ENCODE data around the gene OPCML. TPM values are rescaled to one million over a fixed set of nuclear protein-coding genes. Genes with fewer than 3 reads are reported as not detected.

OPCML gene
- total RNA-seq, 3 donors from 2014 or later (not counting 1 experiment from before 2014, with no cell fraction given), result not detected

- no peak for TF ChIP-seq CTCF (IDR thresholded peaks at IDR 0.05)
- 78% methylated on average over 9 of the region's 9 CpGs for WGBS (ENCODE audit: insufficient coverage)
- Histone ChIP-seq H3K4me3 (ENCODE audit: low read length) (no peak overlapping the region), H3K36me3 (ENCODE audit: control insufficient read depth, insufficient read depth, low read length) (no peaks in the 10 kb centered on the region), H3K27me3 (ENCODE audit: control insufficient read depth, insufficient read depth, low read length) (no peaks in the 10 kb centered on the region), H3K4me1 (ENCODE audit: control insufficient read depth, insufficient read depth, low read length) (no peaks in the 10 kb centered on the region), H3K27ac (ENCODE audit: low read length) (no peak overlapping the region), H3K9me3 (ENCODE audit: control insufficient read depth, insufficient read depth, low read length) (no peaks in the 10 kb centered on the region)
- Mint-ChIP-seq H3K4me3 (no peak overlapping the region), H3K27me3 (ENCODE audit: low read depth in 2 of 2) (no peaks in the 10 kb centered on the region), H3K9me3 (peaks cover 0 to 5% of the 10 kb centered on the region in 2 donors), H3K27ac (no peak overlapping the region), H3K4me1 (no peaks in the 10 kb centered on the region), H3K36me3 (no peaks in the 10 kb centered on the region)
- intact Hi-C loops (cut with micrococcal nuclease), result no loop called here
- ATAC-seq, result no peak
- no peak for DNase-seq
These were observed 297.4 kb downstream of the OPCML start for GRCh38 chr11:133234883-133235282.

- H3K9me3 ChIP-seq (ENCODE audit: control insufficient read depth, insufficient read depth, low read length), result no peaks in the 10 kb centered on the region
- no CpG with 5 or more reads among the region's 2 CpGs for WGBS (ENCODE audit: insufficient coverage)
- H3K9me3 Mint-ChIP-seq, result peaks cover 0 to 5% of the 10 kb centered on the region in 2 donors
- H3K27me3 ChIP-seq (ENCODE audit: control insufficient read depth, insufficient read depth, low read length), result no peaks in the 10 kb centered on the region
- ATAC-seq (no peak), DNase-seq (no peak)
- H3K27me3 Mint-ChIP-seq (ENCODE audit: low read depth in 2 of 2), result no peaks in the 10 kb centered on the region
- intact Hi-C loops (cut with micrococcal nuclease), result no loop called here
- H3K36me3 Mint-ChIP-seq, result no peaks in the 10 kb centered on the region
- no peaks in the 10 kb centered on the region for H3K4me1 Mint-ChIP-seq
- H3K27ac Mint-ChIP-seq, result no peak overlapping the region
- no peaks in the 10 kb centered on the region for H3K36me3 ChIP-seq (ENCODE audit: control insufficient read depth, insufficient read depth, low read length)
- no peak overlapping the region for H3K4me3 Mint-ChIP-seq
- TF ChIP-seq CTCF (IDR thresholded peaks at IDR 0.05), result no peak
- no peak overlapping the region for H3K4me3 ChIP-seq (ENCODE audit: low read length)
- H3K4me1 ChIP-seq (ENCODE audit: control insufficient read depth, insufficient read depth, low read length), result no peaks in the 10 kb centered on the region
- no peak overlapping the region for H3K27ac ChIP-seq (ENCODE audit: low read length)
These were observed 299.6 kb downstream of the OPCML start for GRCh38 chr11:133232665-133233064.

- H3K4me1 Mint-ChIP-seq, result no peaks in the 10 kb centered on the region
- H3K27ac ChIP-seq (ENCODE audit: low read length), result no peak overlapping the region
- no peak overlapping the region for H3K4me3 Mint-ChIP-seq
- no peak for TF ChIP-seq CTCF (IDR thresholded peaks at IDR 0.05)
- intact Hi-C loops (cut with micrococcal nuclease), result no loop called here
- H3K27ac Mint-ChIP-seq, result no peak overlapping the region
- ATAC-seq (no peak), DNase-seq (no peak)
- 93% methylated on average over 5 of the region's 5 CpGs for WGBS (ENCODE audit: insufficient coverage)
- H3K9me3 ChIP-seq (ENCODE audit: control insufficient read depth, insufficient read depth, low read length), result no peaks in the 10 kb centered on the region
- no peaks in the 10 kb centered on the region for H3K27me3 Mint-ChIP-seq (ENCODE audit: low read depth in 2 of 2)
- no peaks in the 10 kb centered on the region for H3K36me3 Mint-ChIP-seq
- H3K4me3 ChIP-seq (ENCODE audit: low read length), result no peak overlapping the region
- H3K27me3 ChIP-seq (ENCODE audit: control insufficient read depth, insufficient read depth, low read length), result no peaks in the 10 kb centered on the region
- H3K36me3 ChIP-seq (ENCODE audit: control insufficient read depth, insufficient read depth, low read length), result no peaks in the 10 kb centered on the region
- H3K9me3 Mint-ChIP-seq, result peaks cover 0 to 5% of the 10 kb centered on the region in 2 donors
- H3K4me1 ChIP-seq (ENCODE audit: control insufficient read depth, insufficient read depth, low read length), result no peaks in the 10 kb centered on the region
These were observed 301.9 kb downstream of the OPCML start for GRCh38 chr11:133230431-133230830.

Measured in natural killer cell (primary cell).